IMR-90 (cell line): Measurements from ENCODE around the gene BCAS3. TPM values are rescaled to one million over a fixed set of nuclear protein-coding genes. Genes with fewer than 3 reads are reported as not detected.

Experiments used
- ATAC-seq: fragments of 200-7000 bp; cut with Tn5 transposase; 2 replicates; pipeline ENCODE4 v1.9.1; 2020; ENCODE audit warnings: low read depth, mild to moderate bottlenecking, moderate library complexity
- BruUV-seq: library from RNA; stranded (reverse); fragments of 400-500 nt; replicated peaks from 2 replicates; lab custom pipeline; 2021; lab: Mats Ljungman, UMichigan
- CTCF ChIA-PET: fragments of 300-600 bp; formaldehyde crosslinking; extraction: SDS; loops from one replicate; lab custom pipeline; 2021; ENCODE audit warnings: antibody characterized with exemption; lab: Yijun Ruan, JAX
- POLR2A ChIA-PET: fragments of 300-600 bp; sonication (Branson Sonifier 250); formaldehyde crosslinking; loops from one replicate; lab custom pipeline; 2022; ENCODE audit warnings: antibody characterized with exemption; ENCODE audit not compliant: unreplicated experiment; lab: Charles Lee
- DNase-seq: peaks from one replicate; pipeline ENCODE4 v3.0.0; 2013
- H2AFZ ChIP-seq: replicated peaks from 2 replicates; pipeline ENCODE3; 2013; ENCODE audit warnings: low read length, mild to moderate bottlenecking; ENCODE audit not compliant: poor library complexity
- H2AK5ac ChIP-seq: 2 replicates; pipeline ENCODE4 v1.6.1; 2013; ENCODE audit warnings: low read depth, low read length, inconsistent platforms
- H2AK9ac ChIP-seq: replicated peaks from 2 replicates; pipeline ENCODE3; 2013; ENCODE audit warnings: mild to moderate bottlenecking, low read depth, low read length, moderate library complexity; ENCODE audit not compliant: poor library complexity
- H2BK120ac ChIP-seq: 2 replicates; pipeline ENCODE4 v1.6.1; 2013; ENCODE audit warnings: low read depth, low read length, inconsistent platforms
- H2BK15ac ChIP-seq: 3 replicates; pipeline ENCODE4 v1.6.1; 2013; ENCODE audit warnings: low read depth, low read length, inconsistent platforms
- H2BK20ac ChIP-seq: 2 replicates; pipeline ENCODE4 v1.6.1; 2013; ENCODE audit warnings: low read depth, mild to moderate bottlenecking, inconsistent platforms, low read length, moderate library complexity
- H2BK5ac ChIP-seq: 2 replicates; pipeline ENCODE4 v1.6.1; 2013; ENCODE audit warnings: mild to moderate bottlenecking, low read depth, low read length, inconsistent platforms; ENCODE audit not compliant: poor library complexity, severe bottlenecking
- H3K14ac ChIP-seq: replicated peaks from 2 replicates; pipeline ENCODE4 v1.6.1; 2013; ENCODE audit warnings: low read depth, low read length, inconsistent platforms
- H3K18ac ChIP-seq: 2 replicates; pipeline ENCODE4 v1.6.1; 2013; ENCODE audit warnings: low read depth, low read length, control low read depth
- H3K23ac ChIP-seq: 2 replicates; pipeline ENCODE4 v1.6.1; 2013; ENCODE audit warnings: low read depth, low read length, inconsistent platforms
- H3K27ac ChIP-seq: 2 replicates; pipeline ENCODE4 v1.5.1; 2013; ENCODE audit warnings: mild to moderate bottlenecking, control low read depth, low read length; ENCODE audit not compliant: insufficient read depth
- H3K27me3 ChIP-seq: 2 replicates; pipeline ENCODE4 v1.6.1; 2013; ENCODE audit warnings: low read length; ENCODE audit not compliant: control insufficient read depth, insufficient read depth
- H3K36me3 ChIP-seq: 2 replicates; pipeline ENCODE4 v1.6.1; 2013; ENCODE audit warnings: low read length, mixed read lengths; ENCODE audit not compliant: control insufficient read depth, insufficient read depth
- H3K4ac ChIP-seq: 2 replicates; pipeline ENCODE4 v1.6.1; 2013; ENCODE audit warnings: low read depth, low read length, inconsistent platforms
- H3K4me1 ChIP-seq: 2 replicates; pipeline ENCODE4 v1.6.1; 2013; ENCODE audit warnings: low read length, mixed read lengths; ENCODE audit not compliant: control insufficient read depth, insufficient read depth
- H3K4me2 ChIP-seq: 2 replicates; pipeline ENCODE4 v1.6.1; 2013; ENCODE audit warnings: low read depth, mild to moderate bottlenecking, control low read depth, low read length, moderate library complexity
- H3K4me3 ChIP-seq: 2 replicates; pipeline ENCODE4 v1.5.1; 2013; ENCODE audit warnings: low read depth, mild to moderate bottlenecking, control low read depth, low read length, moderate library complexity; ENCODE audit not compliant: insufficient read depth
- H3K56ac ChIP-seq: 2 replicates; pipeline ENCODE4 v1.6.1; 2013; ENCODE audit warnings: low read length, inconsistent platforms; ENCODE audit not compliant: insufficient read depth; ENCODE audit errors: extremely low read depth
- H3K79me1 ChIP-seq, 2 experiments: 2 replicates each; pipeline ENCODE4 v1.6.1; 2013; ENCODE audit warnings: low read length in 2 of 2, inconsistent platforms in 1 of 2, low read depth in 1 of 2
- H3K9ac ChIP-seq: 2 replicates; pipeline ENCODE4 v1.6.1; 2013; ENCODE audit warnings: low read depth, low read length, control low read depth
- H3K9me1 ChIP-seq: 2 replicates; pipeline ENCODE4 v1.6.1; 2013; ENCODE audit warnings: low read length, inconsistent platforms; ENCODE audit not compliant: insufficient read depth
- H3K9me3 ChIP-seq: 2 replicates; pipeline ENCODE4 v1.6.1; 2013; ENCODE audit warnings: low read length; ENCODE audit not compliant: control insufficient read depth, insufficient read depth
- H4K20me1 ChIP-seq: 2 replicates; pipeline ENCODE4 v1.6.1; 2013; ENCODE audit warnings: low read length, inconsistent platforms; ENCODE audit not compliant: insufficient read depth
- H4K5ac ChIP-seq: 2 replicates; pipeline ENCODE4 v1.6.1; 2013; ENCODE audit warnings: mild to moderate bottlenecking, low read depth, low read length, control low read depth
- H4K8ac ChIP-seq, 2 experiments: 2 replicates each; pipeline ENCODE4 v1.6.1; 2013; ENCODE audit warnings: low read depth in 2 of 2, low read length in 2 of 2, control low read depth in 1 of 2, inconsistent platforms in 1 of 2
- H4K91ac ChIP-seq: 2 replicates; pipeline ENCODE4 v1.6.1; 2013; ENCODE audit warnings: low read depth, low read length, inconsistent platforms; ENCODE audit not compliant: insufficient read depth
- BHLHE40 ChIP-seq: fragments of 150-350 bp; IDR thresholded peaks from 2 replicates; pipeline ENCODE4 v1.6.1; 2016; ENCODE audit warnings: mild to moderate bottlenecking, low read depth, low read length
- CEBPB ChIP-seq: IDR thresholded peaks from 2 replicates; pipeline ENCODE4 v1.6.1; 2012; ENCODE audit warnings: low read depth, low read length, improper control_type of control experiment
- CHD1 ChIP-seq: IDR thresholded peaks from 2 replicates; pipeline ENCODE4 v1.6.1; 2012; ENCODE audit warnings: low read depth, low read length, improper control_type of control experiment
- FOS ChIP-seq: fragments of 150-350 bp; IDR thresholded peaks from 2 replicates; pipeline ENCODE4 v1.6.1; 2016; ENCODE audit warnings: low read depth, low read length
- MAFK ChIP-seq: IDR thresholded peaks from 2 replicates; pipeline ENCODE4 v1.6.1; 2012; ENCODE audit warnings: low read depth, low read length, improper control_type of control experiment
- MAZ ChIP-seq: IDR thresholded peaks from 2 replicates; pipeline ENCODE4 v1.6.1; 2012; ENCODE audit warnings: low read depth, mild to moderate bottlenecking, low read length, improper control_type of control experiment, moderate library complexity, borderline replicate concordance
- MXI1 ChIP-seq: IDR thresholded peaks from 2 replicates; pipeline ENCODE4 v1.6.1; 2012; ENCODE audit warnings: low read depth, mild to moderate bottlenecking, low read length, moderate library complexity, borderline replicate concordance
- NFE2L2 ChIP-seq: fragments of 150-350 bp; IDR thresholded peaks from 2 replicates; pipeline ENCODE4 v1.6.1; 2016; ENCODE audit warnings: low read depth, mild to moderate bottlenecking, low read length
- POLR2A ChIP-seq: IDR thresholded peaks from 2 replicates; pipeline ENCODE4 v1.6.1; 2012; ENCODE audit warnings: mild to moderate bottlenecking, low read depth, low read length
- RAD21 ChIP-seq: IDR thresholded peaks from 2 replicates; pipeline ENCODE4 v1.6.1; 2012; ENCODE audit warnings: low read length, improper control_type of control experiment
- RCOR1 ChIP-seq: IDR thresholded peaks from 2 replicates; pipeline ENCODE4 v1.6.1; 2012; ENCODE audit warnings: mild to moderate bottlenecking, low read length, improper control_type of control experiment; ENCODE audit not compliant: insufficient replicate concordance
- RFX5 ChIP-seq: IDR thresholded peaks from 2 replicates; pipeline ENCODE4 v1.8.0; 2012; ENCODE audit warnings: low read depth, mild to moderate bottlenecking, low read length, moderate library complexity
- SMC3 ChIP-seq: fragments of 150-350 bp; IDR thresholded peaks from 2 replicates; pipeline ENCODE4 v1.6.1; 2016; ENCODE audit warnings: low read depth, mild to moderate bottlenecking, antibody characterized with exemption, low read length, moderate library complexity
- WGBS, 2 experiments: methylation state at CpG; one replicate each; pipeline versions ENCODE4 v1.1.5 to v1.1.7; 2013; ENCODE audit warnings: missing lambda C conversion rate in 2 of 2; ENCODE audit not compliant: insufficient read length in 1 of 2; ENCODE audit errors: extremely low coverage in 2 of 2; 5-methylcytosine and 5-hydroxymethylcytosine counted together
- dilution Hi-C: fragments of 300-500 bp; cut with HindIII; formaldehyde crosslinking; loops from one replicate; pipeline ENCODE4 v1.14.3; 2018; ENCODE audit warnings: low sequenced_read_pairs; ENCODE audit not compliant: unreplicated experiment
- in situ Hi-C: fragments of 300-500 bp; cut with MboI; formaldehyde crosslinking; loops from 3 replicates; pipeline ENCODE4 v1.14.3; 2019; ENCODE audit warnings: low sequenced_read_pairs, inconsistent platforms, mixed read lengths
- intact Hi-C: fragments of 100-400 bp; cut with micrococcal nuclease; formaldehyde crosslinking; loops from 2 replicates; pipeline ENCODE4 v1.10.0; 2022
- polyA plus RNA-seq, 3 experiments: library from polyadenylated mRNA; depleted of rRNA; stranded (reverse); fragments of >200 nt; gene quantifications; 2 replicates each; pipeline ENCODE4 v1.2.3, GENCODE V29; 2012; ENCODE audit warnings: low replicate concordance in 1 of 3
- total RNA-seq: library from RNA; depleted of rRNA; stranded (reverse); fragments of >200 nt; gene quantifications from 2 replicates; pipeline ENCODE4 v1.2.3, GENCODE V29; 2012
- TF ChIP-seq, protein P1 (sequence below): fragments of 150-350 bp; IDR thresholded peaks from 2 replicates; pipeline ENCODE4 v1.6.1; 2017; ENCODE audit warnings: mild to moderate bottlenecking, antibody characterized with exemption, low read length, low read depth
- TF ChIP-seq, protein P2 (sequence below): fragments of 150-350 bp; IDR thresholded peaks from 2 replicates; pipeline ENCODE4 v1.6.1; 2016; ENCODE audit warnings: low read depth, mild to moderate bottlenecking, low read length, moderate library complexity, borderline replicate concordance
- TF ChIP-seq, protein P3 (sequence below): conservative IDR thresholded peaks from 2 replicates; pipeline ENCODE4 v1.5.1; 2012; ENCODE audit warnings: mild to moderate bottlenecking, low read depth, low read length, improper control_type of control experiment

BCAS3 gene
- total and polyA plus RNA-seq, 2 of the 4 experiments (the other 2 are of a cell fraction) = 6.3 to 27.1 TPM

DNA sequence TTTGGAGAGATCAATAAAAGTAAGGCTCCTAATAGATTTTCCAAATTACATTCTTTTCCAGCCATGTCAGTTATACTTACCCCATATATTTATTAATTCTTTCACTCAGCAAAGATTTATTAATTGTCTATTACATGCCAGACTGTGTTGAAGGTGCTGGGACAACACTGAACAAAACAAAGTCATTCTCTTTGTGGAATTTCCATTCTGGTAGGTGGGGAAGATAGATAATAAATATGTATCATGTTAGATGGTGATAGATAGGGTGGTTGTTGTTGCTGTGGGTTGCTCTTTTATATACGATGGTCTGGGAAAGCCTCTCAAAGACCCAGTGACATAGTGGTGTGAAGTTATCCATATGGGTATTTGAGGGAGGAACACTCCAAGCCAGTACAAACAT is 39.1 kb downstream of the BCAS3 start:
- DNase-seq (no peak), ATAC-seq (no peak)
- Histone ChIP-seq H3K36me3 (no peaks in the 10 kb centered on the region), H3K9ac (no peak overlapping the region), H3K4me2 (no peak overlapping the region), H3K27me3 (no peaks in the 10 kb centered on the region), H3K27ac (no peak overlapping the region), H2BK5ac (no peak overlapping the region), H3K23ac (no peak overlapping the region), H3K4ac (no peak overlapping the region), H2AK5ac (no peak overlapping the region), H4K5ac (no peak overlapping the region), H3K14ac (no peak overlapping the region), H4K8ac (no peak overlapping the region), H4K91ac (no peak overlapping the region), H3K9me3 (no peaks in the 10 kb centered on the region), H3K9me1 (no peaks in the 10 kb centered on the region), H2BK20ac (no peak overlapping the region), H2BK120ac (no peak overlapping the region), H2BK15ac (no peak overlapping the region), H3K79me1 (0 out of 4 replicates have a peak, but pooled peaks cover 0 to 2% of the 10 kb centered on the region in 2 experiments), H3K18ac (no peak overlapping the region), H2AFZ (no peak overlapping the region), H3K56ac (no peak overlapping the region), H3K4me3 (no peak overlapping the region), H4K20me1 (no peaks in the 10 kb centered on the region), H3K4me1 (peaks cover 3% of the 10 kb centered on the region; the same call in 1 of the 2 replicates), H2AK9ac (no peak overlapping the region)
- in situ Hi-C loops = no loop called here
- POLR2A ChIA-PET = no interaction called here
- dilution Hi-C loops = no loop called here
- TF ChIP-seq MXI1 (no peak), CHD1 (no peak), RAD21 (no peak), FOS (no peak), RFX5 (no peak), MAFK (no peak), MAZ (no peak), RCOR1 (no peak), BHLHE40 (no peak), NFE2L2 (no peak), SMC3 (no peak), CEBPB (no peak), POLR2A (no peak)
- TF ChIP-seq, protein P1, sequence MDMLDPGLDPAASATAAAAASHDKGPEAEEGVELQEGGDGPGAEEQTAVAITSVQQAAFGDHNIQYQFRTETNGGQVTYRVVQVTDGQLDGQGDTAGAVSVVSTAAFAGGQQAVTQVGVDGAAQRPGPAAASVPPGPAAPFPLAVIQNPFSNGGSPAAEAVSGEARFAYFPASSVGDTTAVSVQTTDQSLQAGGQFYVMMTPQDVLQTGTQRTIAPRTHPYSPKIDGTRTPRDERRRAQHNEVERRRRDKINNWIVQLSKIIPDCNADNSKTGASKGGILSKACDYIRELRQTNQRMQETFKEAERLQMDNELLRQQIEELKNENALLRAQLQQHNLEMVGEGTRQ = no peak
- TF ChIP-seq, protein P2, sequence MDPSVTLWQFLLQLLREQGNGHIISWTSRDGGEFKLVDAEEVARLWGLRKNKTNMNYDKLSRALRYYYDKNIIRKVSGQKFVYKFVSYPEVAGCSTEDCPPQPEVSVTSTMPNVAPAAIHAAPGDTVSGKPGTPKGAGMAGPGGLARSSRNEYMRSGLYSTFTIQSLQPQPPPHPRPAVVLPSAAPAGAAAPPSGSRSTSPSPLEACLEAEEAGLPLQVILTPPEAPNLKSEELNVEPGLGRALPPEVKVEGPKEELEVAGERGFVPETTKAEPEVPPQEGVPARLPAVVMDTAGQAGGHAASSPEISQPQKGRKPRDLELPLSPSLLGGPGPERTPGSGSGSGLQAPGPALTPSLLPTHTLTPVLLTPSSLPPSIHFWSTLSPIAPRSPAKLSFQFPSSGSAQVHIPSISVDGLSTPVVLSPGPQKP = no peak
- TF ChIP-seq, protein P3, sequence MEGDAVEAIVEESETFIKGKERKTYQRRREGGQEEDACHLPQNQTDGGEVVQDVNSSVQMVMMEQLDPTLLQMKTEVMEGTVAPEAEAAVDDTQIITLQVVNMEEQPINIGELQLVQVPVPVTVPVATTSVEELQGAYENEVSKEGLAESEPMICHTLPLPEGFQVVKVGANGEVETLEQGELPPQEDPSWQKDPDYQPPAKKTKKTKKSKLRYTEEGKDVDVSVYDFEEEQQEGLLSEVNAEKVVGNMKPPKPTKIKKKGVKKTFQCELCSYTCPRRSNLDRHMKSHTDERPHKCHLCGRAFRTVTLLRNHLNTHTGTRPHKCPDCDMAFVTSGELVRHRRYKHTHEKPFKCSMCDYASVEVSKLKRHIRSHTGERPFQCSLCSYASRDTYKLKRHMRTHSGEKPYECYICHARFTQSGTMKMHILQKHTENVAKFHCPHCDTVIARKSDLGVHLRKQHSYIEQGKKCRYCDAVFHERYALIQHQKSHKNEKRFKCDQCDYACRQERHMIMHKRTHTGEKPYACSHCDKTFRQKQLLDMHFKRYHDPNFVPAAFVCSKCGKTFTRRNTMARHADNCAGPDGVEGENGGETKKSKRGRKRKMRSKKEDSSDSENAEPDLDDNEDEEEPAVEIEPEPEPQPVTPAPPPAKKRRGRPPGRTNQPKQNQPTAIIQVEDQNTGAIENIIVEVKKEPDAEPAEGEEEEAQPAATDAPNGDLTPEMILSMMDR = no peak
- no TSS peak for BruUV-seq
- WGBS, 2 experiments = no CpG with 5 or more reads among the region's 1 CpG
- intact Hi-C loops = no loop called here
- CTCF ChIA-PET = no interaction called here
